GM19324 (cell line): ENCODE data around the gene RPS6KA3.

ENCODE experiments used
- ATAC-seq: cut with Tn5 transposase; IDR thresholded peaks from one replicate; pipeline ENCODE4 v1.9.1; 2021; ENCODE audit warnings: mild to moderate bottlenecking, moderate library complexity; ENCODE audit not compliant: unreplicated experiment, low FRiP score

Gene RPS6KA3

GRCh38 chrX:20266810-20267606, at the start of gene RPS6KA3:
Gene RPS6KA3, minus strand, starts transcription at chrX:20266909. Its CDS starts 277 bp downstream, at chrX:20266632.
- peak; percentile 89 for ATAC-seq

- ATAC-seq = no peak
These were observed 48.4 kb upstream of the RPS6KA3 start for GRCh38 chrX:20315140-20315539.

- ATAC-seq = no peak
These were observed 47.2 kb upstream of the RPS6KA3 start for GRCh38 chrX:20313899-20314298.

GRCh38 chrX:20312018-20312417, 45.3 kb upstream of the RPS6KA3 start:
- no peak for ATAC-seq

- ATAC-seq = no peak
These were observed 44.8 kb upstream of the RPS6KA3 start for GRCh38 chrX:20311505-20311904.

GRCh38 chrX:20309806-20310205, 43.1 kb upstream of the RPS6KA3 start:
- no peak for ATAC-seq

GRCh38 chrX:20306668-20307067, 40.0 kb upstream of the RPS6KA3 start:
- ATAC-seq = no peak

- no peak for ATAC-seq
These were observed 34.1 kb upstream of the RPS6KA3 start for GRCh38 chrX:20300822-20301221.

- no peak for ATAC-seq
These were observed 28.2 kb upstream of the RPS6KA3 start for GRCh38 chrX:20294957-20295356.

- ATAC-seq = no peak
These were observed 27.6 kb upstream of the RPS6KA3 start for GRCh38 chrX:20294284-20294683.

GRCh38 chrX:20285511-20285910, 18.8 kb upstream of the RPS6KA3 start:
- no peak for ATAC-seq

GRCh38 chrX:20284992-20285391, 18.3 kb upstream of the RPS6KA3 start:
- no peak for ATAC-seq

- ATAC-seq = no peak
These were observed 17.7 kb upstream of the RPS6KA3 start for GRCh38 chrX:20284444-20284843.

- ATAC-seq = no peak
These were observed 14.2 kb upstream of the RPS6KA3 start for GRCh38 chrX:20280938-20281337.

GRCh38 chrX:20274121-20274520, 7.4 kb upstream of the RPS6KA3 start:
- ATAC-seq = no peak

GRCh38 chrX:20271730-20272129, 5.0 kb upstream of the RPS6KA3 start:
- ATAC-seq = no peak

- no peak for ATAC-seq
These were observed 4.5 kb upstream of the RPS6KA3 start for GRCh38 chrX:20271186-20271585.

GRCh38 chrX:20270562-20270890, 3.8 kb upstream of the RPS6KA3 start:
- no peak for ATAC-seq

GRCh38 chrX:20269848-20270561, 3.3 kb upstream of the RPS6KA3 start:
- no peak for ATAC-seq

- no peak for ATAC-seq
These were observed 1.4 kb upstream of the RPS6KA3 start for GRCh38 chrX:20267931-20268701.

- no peak for ATAC-seq
These were observed 860 bp upstream of the RPS6KA3 start for GRCh38 chrX:20267607-20267930.
